GM23248 (cell line): ENCODE data around the gene SKIDA1. TPM values are rescaled to one million over a fixed set of nuclear protein-coding genes. Genes with fewer than 3 reads are reported as not detected.

Source experiments
- DNase-seq: peaks from one replicate; pipeline ENCODE4 v3.0.0-alpha.2; 2015
- H2AFZ ChIP-seq: fragments of 200-600 bp; sonication (generic); 2 replicates; pipeline ENCODE4 v1.6.1; 2016; ENCODE audit warnings: antibody characterized with exemption
- H3F3A ChIP-seq: fragments of 200-600 bp; sonication (generic); 2 replicates; pipeline ENCODE4 v1.6.1; 2016; ENCODE audit warnings: mild to moderate bottlenecking, antibody characterized with exemption, mixed run types; ENCODE audit not compliant: insufficient read depth
- H3K27ac ChIP-seq: fragments of 200-600 bp; sonication (generic); 2 replicates; pipeline ENCODE4 v1.5.1; 2016; ENCODE audit warnings: mild to moderate bottlenecking
- H3K27me3 ChIP-seq: fragments of 200-600 bp; sonication (generic); replicated peaks from 2 replicates; pipeline ENCODE4 v1.6.1; 2016; ENCODE audit warnings: mild to moderate bottlenecking; ENCODE audit not compliant: insufficient read depth
- H3K36me3 ChIP-seq: fragments of 200-600 bp; sonication (generic); 2 replicates; pipeline ENCODE4 v1.6.1; 2016; ENCODE audit warnings: low read depth, mild to moderate bottlenecking
- H3K4me1 ChIP-seq: fragments of 200-600 bp; sonication (generic); 2 replicates; pipeline ENCODE4 v1.6.1; 2016; ENCODE audit warnings: mild to moderate bottlenecking; ENCODE audit not compliant: insufficient read depth
- H3K4me2 ChIP-seq: fragments of 200-600 bp; sonication (generic); one replicate; pipeline ENCODE4 v1.6.1; 2016; ENCODE audit warnings: mild to moderate bottlenecking; ENCODE audit not compliant: unreplicated experiment
- H3K4me3 ChIP-seq: fragments of 200-600 bp; sonication (generic); 2 replicates; pipeline ENCODE4 v1.5.1; 2016; ENCODE audit warnings: mild to moderate bottlenecking
- H3K79me2 ChIP-seq: fragments of 200-600 bp; sonication (generic); 2 replicates; pipeline ENCODE4 v1.6.1; 2016; ENCODE audit warnings: mild to moderate bottlenecking; ENCODE audit not compliant: insufficient read depth
- H3K9ac ChIP-seq: fragments of 200-600 bp; sonication (generic); 2 replicates; pipeline ENCODE4 v1.6.1; 2016; ENCODE audit warnings: mild to moderate bottlenecking
- H3K9me2 ChIP-seq: fragments of 200-600 bp; sonication (generic); 2 replicates; pipeline ENCODE4 v1.6.1; 2016; ENCODE audit warnings: mixed run types, mild to moderate bottlenecking, moderate library complexity; ENCODE audit not compliant: insufficient read depth
- H3K9me3 ChIP-seq: fragments of 200-600 bp; sonication (generic); one replicate; pipeline ENCODE4 v1.6.1; 2017; ENCODE audit warnings: low read depth
- H4K20me1 ChIP-seq: fragments of 200-600 bp; sonication (generic); 2 replicates; pipeline ENCODE4 v1.6.0; 2016; ENCODE audit not compliant: insufficient read depth
- EZH2 ChIP-seq: fragments of 200-600 bp; sonication (generic); IDR thresholded peaks from 2 replicates; pipeline ENCODE4 v1.6.1; 2018; ENCODE audit warnings: antibody characterized with exemption, mild to moderate bottlenecking; ENCODE audit not compliant: insufficient read depth, poor library complexity, severe bottlenecking
- EZH2phosphoT487 ChIP-seq: fragments of 200-600 bp; sonication (generic); IDR thresholded peaks from 2 replicates; pipeline ENCODE4 v1.6.1; 2018; ENCODE audit warnings: antibody characterized with exemption, moderate library complexity, mild to moderate bottlenecking, low read depth; ENCODE audit not compliant: insufficient read depth
- WGBS, 2 experiments: methylation state at CpG; one replicate each; pipeline ENCODE4 v1.1.6; 2015 to 2017; ENCODE audit warnings: low lambda C conversion rate in 2 of 2, low coverage in 1 of 2; ENCODE audit errors: missing lambda C conversion rate in 2 of 2; 5-methylcytosine and 5-hydroxymethylcytosine counted together
- in situ Hi-C: fragments of 300-500 bp; cut with MboI; formaldehyde crosslinking; loops from 2 replicates; pipeline ENCODE4 v1.15.0; 2020
- polyA plus RNA-seq: library from polyadenylated mRNA; unstranded; fragments of >200 nt; fragmentation: Nextera tagmentation; extraction: Ambion mirVana; gene quantifications from 2 replicates; pipeline ENCODE4 v1.2.1, GENCODE V29; 2016
- total RNA-seq: library from RNA; depleted of rRNA; stranded (reverse); fragments of >200 nt; shearing (Covaris generic); gene quantifications from 2 replicates; pipeline ENCODE4 v1.2.3, GENCODE V29; 2014

Gene SKIDA1
- total and polyA plus RNA-seq, 2 experiments from 2014 or later = 0.18 TPM; not detected in 1

GRCh38 chr10:21535494-21535965 lies 10.0 kb upstream of the SKIDA1 start:
- Histone ChIP-seq H3K9ac (peak overlapping the region; percentile 78), H3F3A (peaks cover 18% of the 10 kb centered on the region), H3K27me3 (no peaks in the 10 kb centered on the region), H3K4me2 (peak overlapping the region; percentile 67), H3K4me1 (peaks cover 10% of the 10 kb centered on the region), H3K4me3 (peak overlapping the region; percentile 75), H3K36me3 (peaks cover 19% of the 10 kb centered on the region), H3K27ac (peak overlapping the region; percentile 68), H3K79me2 (peaks cover 54% of the 10 kb centered on the region), H4K20me1 (no peaks in the 10 kb centered on the region), H3K9me3 (no peaks in the 10 kb centered on the region), H2AFZ (peak overlapping the region; percentile 52), H3K9me2 (no peaks in the 10 kb centered on the region)
- in situ Hi-C loops = loop anchor here (25.0 kb wide), 1 partner anchor 402 kb away; no protein-coding TSS in a partner anchor
- TF ChIP-seq EZH2phosphoT487 = no peak
- 5 to 7% methylated on average over 9 of the region's 9 CpGs for WGBS, 2 experiments
- DNase-seq = peak; percentile 51

- in situ Hi-C loops = loop anchor here (25.0 kb wide), 1 partner anchor 402 kb away; no protein-coding TSS in a partner anchor
- TF ChIP-seq EZH2phosphoT487 (no peak), EZH2 (no peak)
- WGBS, 2 experiments = 1 to 2% methylated on average over 18 to 74 of the region's 96 CpGs
- peak; percentile 79 for DNase-seq
- peaks cover 17% of the 10 kb centered on the region for H3K36me3 ChIP-seq
- H3F3A ChIP-seq = peaks cover 19% of the 10 kb centered on the region
- H3K79me2 ChIP-seq = peaks cover 47% of the 10 kb centered on the region
- no peaks in the 10 kb centered on the region for H4K20me1 ChIP-seq
- no peaks in the 10 kb centered on the region for H3K9me2 ChIP-seq
- peak overlapping the region; percentile 84 for H3K27ac ChIP-seq
- peak overlapping the region; percentile 52 for H2AFZ ChIP-seq
- no peaks in the 10 kb centered on the region for H3K27me3 ChIP-seq
- peak overlapping the region; percentile 67 for H3K4me2 ChIP-seq
- peak overlapping the region; percentile 75 for H3K4me3 ChIP-seq
- H3K9me3 ChIP-seq = no peaks in the 10 kb centered on the region
- H3K9ac ChIP-seq = peak overlapping the region; percentile 78
- peaks cover 10% of the 10 kb centered on the region for H3K4me1 ChIP-seq
Observed at GRCh38 chr10:21534604-21535493, 9.4 kb upstream of the SKIDA1 start.

- 0 to 1% methylated on average over 3 to 24 of the region's 26 CpGs for WGBS, 2 experiments
- H3K4me1 ChIP-seq = peaks cover 10% of the 10 kb centered on the region
- peaks cover 41% of the 10 kb centered on the region for H3K79me2 ChIP-seq
- no peaks in the 10 kb centered on the region for H3K9me2 ChIP-seq
- no peak for TF ChIP-seq EZH2
- TF ChIP-seq EZH2phosphoT487 = no peak
- peaks cover 19% of the 10 kb centered on the region for H3F3A ChIP-seq
- H3K9ac ChIP-seq = peak overlapping the region; percentile 78
- no peak overlapping the region for H2AFZ ChIP-seq
- in situ Hi-C loops = loop anchor here (25.0 kb wide), 1 partner anchor 403 kb away; no protein-coding TSS in a partner anchor
- H3K36me3 ChIP-seq = peaks cover 11% of the 10 kb centered on the region
- peak overlapping the region; percentile 75 for H3K4me3 ChIP-seq
- DNase-seq = no peak
- H4K20me1 ChIP-seq = no peaks in the 10 kb centered on the region
- H3K27ac ChIP-seq = peak overlapping the region; percentile 84
- H3K4me2 ChIP-seq = peak overlapping the region; percentile 86
- no peaks in the 10 kb centered on the region for H3K9me3 ChIP-seq
- H3K27me3 ChIP-seq = no peaks in the 10 kb centered on the region
Observed at GRCh38 chr10:21534280-21534586, 8.8 kb upstream of the SKIDA1 start.

- peak within 1 kb of the TSS; percentile 86 for H3K4me2 ChIP-seq
- peak within 1 kb of the TSS; percentile 90 for H2AFZ ChIP-seq
- H3K9me2 ChIP-seq = no peaks in the 10 kb centered on the region
- H3F3A ChIP-seq = peaks cover 19% of the 10 kb centered on the region
- H3K4me3 ChIP-seq = peak within 1 kb of the TSS; percentile 75
- H3K9ac ChIP-seq = peak within 1 kb of the TSS; percentile 78
- 1% methylated on average over 18 to 57 of the region's 74 CpGs for WGBS, 2 experiments
- peak within 1 kb of the TSS; percentile 84 for H3K27ac ChIP-seq
- peaks cover 5% of the 10 kb centered on the region for H3K36me3 ChIP-seq
- TF ChIP-seq EZH2phosphoT487 (no peak), EZH2 (no peak)
- no peaks in the 10 kb centered on the region for H3K27me3 ChIP-seq
- in situ Hi-C loops = loop anchor here (25.0 kb wide), 1 partner anchor 404 kb away; no protein-coding TSS in a partner anchor
- peaks cover 10% of the 10 kb centered on the region for H3K4me1 ChIP-seq
- H4K20me1 ChIP-seq = no peaks in the 10 kb centered on the region
- H3K79me2 ChIP-seq = peaks cover 35% of the 10 kb centered on the region
- H3K9me3 ChIP-seq = no peaks in the 10 kb centered on the region
- peak; percentile 96 for DNase-seq
Observed at GRCh38 chr10:21533467-21534279, 8.2 kb upstream of the SKIDA1 start, which contains the start of gene MLLT10. Gene MLLT10 (plus strand): TSS chr10:21534232. CDS start chr10:21534645, 413 bp downstream.
